ENCODE data around the gene COL1A1. TPM values are rescaled to one million over a fixed set of nuclear protein-coding genes. Genes with fewer than 3 reads are reported as not detected.

COL1A1 gene
- total RNA-seq, 1 experiment from 2014 or later, result 4.5 TPM

DNA sequence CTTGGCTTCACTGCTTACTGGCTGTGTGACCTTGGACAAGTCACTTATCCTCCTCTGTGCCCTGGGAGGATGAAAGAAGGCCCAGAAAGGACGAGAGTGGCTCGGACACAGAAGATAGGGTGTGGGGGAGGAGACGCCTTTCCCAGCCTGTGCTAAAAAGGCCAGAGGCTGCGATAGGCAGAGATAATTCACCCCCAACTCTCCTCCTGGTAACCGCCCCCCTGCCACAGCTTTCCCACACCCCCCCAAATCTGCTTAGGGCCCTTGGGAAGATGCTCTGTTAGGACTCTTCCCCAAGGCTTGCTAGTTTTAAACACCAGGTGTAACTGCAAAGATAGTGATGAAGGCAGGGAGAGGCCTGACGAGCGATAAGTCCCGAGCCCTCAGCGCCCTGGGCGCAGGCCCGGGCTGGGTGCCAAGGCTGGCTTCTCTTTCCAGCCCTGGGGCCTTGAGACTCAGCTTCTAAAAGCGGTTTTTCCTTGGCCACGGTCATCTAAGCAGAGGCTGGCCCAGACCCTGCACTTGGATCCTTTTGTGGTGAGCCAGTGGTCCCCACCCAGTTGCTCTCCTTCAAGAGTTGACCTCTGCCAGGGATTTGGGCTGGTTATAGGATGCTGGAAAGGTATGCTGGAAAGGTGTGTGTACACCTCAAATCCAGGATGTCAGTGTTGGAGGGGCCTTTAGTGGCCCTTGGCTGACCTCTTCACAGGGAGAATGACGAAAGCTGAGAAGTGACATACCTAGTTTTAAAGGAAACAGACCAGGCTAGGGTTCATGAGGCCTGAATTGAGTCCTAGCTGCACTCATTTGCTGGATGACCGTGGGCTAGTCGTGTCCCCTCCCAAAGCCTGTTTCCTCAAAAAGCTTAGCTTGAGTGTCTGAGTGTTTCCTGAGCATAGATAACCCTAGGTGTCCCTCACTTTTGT is 47.5 kb downstream of the COL1A1 start:
- no peaks in the 10 kb centered on the region for H3K9me3 Mint-ChIP-seq (ENCODE audit: unreplicated experiment)
- peak overlapping the region; percentile 10 for H3K27ac Mint-ChIP-seq (ENCODE audit: low read depth, unreplicated experiment)
- H3K36me3 Mint-ChIP-seq (ENCODE audit: insufficient read depth, unreplicated experiment), result no peaks in the 10 kb centered on the region
- TF ChIP-seq, protein P1, sequence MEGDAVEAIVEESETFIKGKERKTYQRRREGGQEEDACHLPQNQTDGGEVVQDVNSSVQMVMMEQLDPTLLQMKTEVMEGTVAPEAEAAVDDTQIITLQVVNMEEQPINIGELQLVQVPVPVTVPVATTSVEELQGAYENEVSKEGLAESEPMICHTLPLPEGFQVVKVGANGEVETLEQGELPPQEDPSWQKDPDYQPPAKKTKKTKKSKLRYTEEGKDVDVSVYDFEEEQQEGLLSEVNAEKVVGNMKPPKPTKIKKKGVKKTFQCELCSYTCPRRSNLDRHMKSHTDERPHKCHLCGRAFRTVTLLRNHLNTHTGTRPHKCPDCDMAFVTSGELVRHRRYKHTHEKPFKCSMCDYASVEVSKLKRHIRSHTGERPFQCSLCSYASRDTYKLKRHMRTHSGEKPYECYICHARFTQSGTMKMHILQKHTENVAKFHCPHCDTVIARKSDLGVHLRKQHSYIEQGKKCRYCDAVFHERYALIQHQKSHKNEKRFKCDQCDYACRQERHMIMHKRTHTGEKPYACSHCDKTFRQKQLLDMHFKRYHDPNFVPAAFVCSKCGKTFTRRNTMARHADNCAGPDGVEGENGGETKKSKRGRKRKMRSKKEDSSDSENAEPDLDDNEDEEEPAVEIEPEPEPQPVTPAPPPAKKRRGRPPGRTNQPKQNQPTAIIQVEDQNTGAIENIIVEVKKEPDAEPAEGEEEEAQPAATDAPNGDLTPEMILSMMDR (IDR thresholded peaks at IDR 0.05; ENCODE audit: unreplicated experiment), result no peak
- POLR2A ChIA-PET, result interaction anchor here (0.5 to 3.6 kb wide), 6 partner anchors 28 to 97 kb away, joined by 3 to 25 read pairs (median 4); partner anchors contain the start of genes ITGA3 and PDK2
- no TSS peak for BruUV-seq (replicated peaks)
- CTCF ChIA-PET, result interaction anchor here (0.6 to 2.5 kb wide), 8 partner anchors 14 to 194 kb away, joined by 3 to 10 read pairs (median 4); partner anchors contain the start of gene PDK2
- intact Hi-C loops (cut with micrococcal nuclease), result no loop called here
- DNase-seq (ENCODE audit: unreplicated experiment), result peak; percentile 87
- no peaks in the 10 kb centered on the region for H3K27me3 Mint-ChIP-seq (ENCODE audit: insufficient read depth, unreplicated experiment)
- peaks cover 11% of the 10 kb centered on the region for H3K4me1 Mint-ChIP-seq (ENCODE audit: insufficient read depth, unreplicated experiment)
- no peak overlapping the region for H3K4me3 Mint-ChIP-seq (ENCODE audit: unreplicated experiment)

DNA sequence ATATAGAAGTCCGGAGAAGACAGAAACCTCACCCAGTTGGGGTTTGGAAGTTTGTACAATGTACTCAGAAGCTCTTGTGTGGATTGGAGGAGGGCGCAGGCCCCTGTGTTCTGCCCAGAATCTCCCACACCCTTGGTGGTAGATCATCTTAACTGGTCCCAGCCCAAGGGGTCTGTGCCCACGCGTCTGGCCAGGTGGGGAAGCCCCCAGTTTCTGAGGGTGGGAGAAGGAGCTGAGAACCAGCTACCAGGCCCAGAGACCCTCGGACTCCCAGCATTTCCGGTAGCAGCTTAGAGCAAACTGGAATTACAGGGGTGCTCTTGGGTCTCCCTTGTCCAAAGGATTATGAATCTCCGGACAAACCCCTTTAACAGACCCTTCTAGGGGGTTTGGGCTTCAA is 48.7 kb downstream of the COL1A1 start:
- TF ChIP-seq, protein P1 (IDR thresholded peaks at IDR 0.05; ENCODE audit: unreplicated experiment), result no peak
- Mint-ChIP-seq H3K36me3 (ENCODE audit: insufficient read depth, unreplicated experiment) (no peaks in the 10 kb centered on the region), H3K4me3 (ENCODE audit: unreplicated experiment) (peak overlapping the region; percentile 82), H3K4me1 (ENCODE audit: insufficient read depth, unreplicated experiment) (peaks cover 13% of the 10 kb centered on the region), H3K27ac (ENCODE audit: low read depth, unreplicated experiment) (no peak overlapping the region), H3K9me3 (ENCODE audit: unreplicated experiment) (no peaks in the 10 kb centered on the region), H3K27me3 (ENCODE audit: insufficient read depth, unreplicated experiment) (no peaks in the 10 kb centered on the region)
- ChIA-PET POLR2A (interaction anchor here (1.5 to 5.7 kb wide), 8 partner anchors 9 to 125 kb away, joined by 4 to 35 read pairs (median 12); partner anchors contain the start of genes ITGA3 and PDK2), CTCF (interaction anchor here (0.5 to 4.2 kb wide), 16 partner anchors 9 to 370 kb away, joined by 3 to 36 read pairs (median 4); partner anchors contain the start of genes COL1A1 and PDK2)
- intact Hi-C loops (cut with micrococcal nuclease), result no loop called here
- no TSS peak for BruUV-seq (replicated peaks)
- no peak for DNase-seq (ENCODE audit: unreplicated experiment)

DNA sequence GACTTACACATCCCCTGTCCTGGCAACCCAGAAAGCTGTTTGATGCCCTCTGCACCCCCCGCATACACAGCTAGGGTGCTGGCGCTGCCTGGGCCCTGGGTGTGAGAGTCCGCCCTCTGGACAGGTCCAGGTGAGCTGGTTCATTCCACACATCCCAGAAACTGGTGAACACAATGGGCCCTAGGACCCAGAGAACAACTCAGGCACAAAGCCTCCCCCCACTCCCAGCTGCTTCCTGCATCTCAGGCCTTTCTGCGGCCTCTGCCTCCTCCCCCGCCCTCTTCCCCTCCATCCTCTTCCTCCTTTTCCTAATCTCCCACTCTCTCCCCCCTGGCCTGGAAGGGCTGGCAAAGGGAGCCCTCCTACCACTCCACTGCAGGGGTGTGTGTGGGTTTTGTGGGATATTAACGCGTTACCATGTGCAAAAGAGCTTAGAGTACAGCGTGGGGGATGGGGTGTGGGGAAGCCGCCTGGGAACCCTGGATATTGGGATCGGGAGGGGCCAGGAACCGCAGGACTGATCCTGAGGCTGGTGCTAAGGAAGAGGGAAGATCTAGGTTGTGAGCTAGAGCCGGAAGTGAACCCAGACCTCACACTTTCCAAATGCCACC is 49.4 kb downstream of the COL1A1 start:
- BruUV-seq (replicated peaks), result TSS peak; percentile 70
- peak; percentile 95 for DNase-seq (ENCODE audit: unreplicated experiment)
- intact Hi-C loops (cut with micrococcal nuclease), result loop anchor here (1.0 kb wide), 1 partner anchor 125 kb away; no protein-coding TSS in a partner anchor

More for the DNA sequence above, 49.4 kb downstream of the COL1A1 start:
- no peaks in the 10 kb centered on the region for H3K36me3 Mint-ChIP-seq (ENCODE audit: insufficient read depth, unreplicated experiment)
- ChIA-PET POLR2A (interaction anchor here (0.5 to 5.7 kb wide), 16 partner anchors 9 to 476 kb away, joined by 3 to 35 read pairs (median 4); partner anchors contain the start of genes ITGA3 and PDK2), CTCF (interaction anchor here (0.5 to 4.2 kb wide), 17 partner anchors 9 to 1123 kb away, joined by 3 to 36 read pairs (median 4); partner anchors contain the start of genes COL1A1 and PDK2)
- H3K9me3 Mint-ChIP-seq (ENCODE audit: unreplicated experiment), result no peaks in the 10 kb centered on the region
- TF ChIP-seq, protein P1 (IDR thresholded peaks at IDR 0.05; ENCODE audit: unreplicated experiment), result no peak
- peak overlapping the region; percentile 82 for H3K4me3 Mint-ChIP-seq (ENCODE audit: unreplicated experiment)
- peaks cover 19% of the 10 kb centered on the region for H3K4me1 Mint-ChIP-seq (ENCODE audit: insufficient read depth, unreplicated experiment)
- no peaks in the 10 kb centered on the region for H3K27me3 Mint-ChIP-seq (ENCODE audit: insufficient read depth, unreplicated experiment)
- H3K27ac Mint-ChIP-seq (ENCODE audit: low read depth, unreplicated experiment), result peak overlapping the region; percentile 80

All from MCF 10A (cell line).